HUES6 (cell line): ENCODE measurements around the gene EPM2A.

Experiments
- H3K27ac ChIP-seq: 2 replicates; pipeline ENCODE4 v1.7.0; 2013; ENCODE audit warnings: low read depth, mild to moderate bottlenecking, low read length, inconsistent platforms
- H3K27me3 ChIP-seq: 2 replicates; pipeline ENCODE4 v1.6.1; 2013; ENCODE audit warnings: low read length; ENCODE audit not compliant: control insufficient read depth, insufficient read depth
- H3K36me3 ChIP-seq: 2 replicates; pipeline ENCODE4 v1.6.1; 2013; ENCODE audit warnings: low read length; ENCODE audit not compliant: control insufficient read depth, insufficient read depth
- H3K4me1 ChIP-seq: 2 replicates; pipeline ENCODE4 v1.6.1; 2013; ENCODE audit warnings: low read length; ENCODE audit not compliant: control insufficient read depth, insufficient read depth
- H3K4me3 ChIP-seq: 2 replicates; pipeline ENCODE4 v1.5.1; 2013; ENCODE audit warnings: low read depth, low read length
- H3K9ac ChIP-seq: one replicate; pipeline ENCODE4 v1.6.1; 2013; ENCODE audit warnings: mild to moderate bottlenecking, low read length
- H3K9me3 ChIP-seq: 2 replicates; pipeline ENCODE4 v1.6.1; 2013; ENCODE audit warnings: low read depth, low read length; ENCODE audit not compliant: control insufficient read depth, insufficient read depth

The EPM2A gene

DNA sequence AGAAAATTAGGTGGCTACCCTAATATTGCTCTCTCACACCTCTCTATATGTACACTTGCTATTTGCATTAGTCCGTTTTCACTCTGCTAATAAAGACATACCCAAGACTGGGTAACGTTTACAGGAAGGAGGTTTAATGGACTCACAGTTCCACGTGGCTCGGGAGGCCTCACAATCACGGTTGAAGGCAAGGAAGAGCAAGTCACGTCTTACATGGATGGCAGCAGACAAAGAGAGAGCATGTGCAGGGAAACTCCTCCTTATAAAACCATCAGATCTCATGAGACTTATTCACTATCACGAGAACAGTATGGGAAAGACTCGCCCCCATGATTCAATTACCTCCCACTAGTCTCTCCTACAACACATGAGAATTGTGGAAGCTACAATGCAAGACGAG lies 53.4 kb downstream of the EPM2A start:
- Histone ChIP-seq H3K27ac (no peak overlapping the region), H3K9me3 (peaks cover 9% of the 10 kb centered on the region), H3K4me3 (no peak overlapping the region), H3K27me3 (no peaks in the 10 kb centered on the region), H3K4me1 (no peaks in the 10 kb centered on the region), H3K9ac (no peak overlapping the region), H3K36me3 (no peaks in the 10 kb centered on the region)

DNA sequence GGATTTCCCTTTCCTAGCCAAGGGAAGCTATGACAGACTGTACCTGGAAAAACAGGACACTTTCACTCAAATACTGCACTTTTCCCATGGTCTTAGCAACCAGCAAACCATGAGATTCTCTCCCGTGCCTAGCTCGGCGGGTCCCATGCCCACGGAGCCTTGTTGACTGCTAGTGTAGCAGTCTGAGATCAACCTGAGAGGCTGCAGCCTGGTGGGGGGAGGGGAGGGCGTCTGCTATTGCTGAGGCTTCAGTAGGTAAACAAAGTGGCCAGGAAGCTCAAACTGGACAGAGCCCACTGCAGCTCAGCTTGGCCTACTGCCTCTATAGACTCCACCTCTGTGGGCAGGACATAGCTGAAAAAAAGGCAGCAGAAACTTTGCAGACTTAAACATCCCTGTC lies 61.8 kb downstream of the EPM2A start:
- no peak overlapping the region for H3K27ac ChIP-seq
- no peaks in the 10 kb centered on the region for H3K36me3 ChIP-seq
- no peaks in the 10 kb centered on the region for H3K27me3 ChIP-seq
- peak overlapping the region; percentile 26 for H3K9ac ChIP-seq
- no peaks in the 10 kb centered on the region for H3K9me3 ChIP-seq
- H3K4me3 ChIP-seq, result no peak overlapping the region
- peaks cover 6% of the 10 kb centered on the region for H3K4me1 ChIP-seq

DNA sequence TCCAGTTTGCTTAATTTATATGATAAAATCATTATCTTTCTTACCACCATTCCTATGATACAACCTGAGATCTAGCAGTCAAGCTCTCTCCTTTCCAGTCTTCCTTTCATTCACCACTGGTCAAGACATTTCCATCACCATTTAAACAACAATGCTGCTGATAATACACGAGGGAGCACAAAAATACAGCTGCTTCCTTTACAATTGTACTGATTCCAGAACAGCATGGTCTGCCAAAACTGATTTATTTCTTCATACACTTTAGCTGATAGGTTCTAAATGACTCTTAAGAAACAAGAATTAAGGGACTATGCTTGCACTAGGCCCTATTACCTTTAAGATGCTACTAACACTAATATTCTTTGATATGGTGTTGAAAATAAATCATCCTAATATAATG lies 65.0 kb downstream of the EPM2A start:
- Histone ChIP-seq H3K4me1 (peaks cover 6% of the 10 kb centered on the region), H3K9ac (no peak overlapping the region), H3K4me3 (no peak overlapping the region), H3K27me3 (no peaks in the 10 kb centered on the region), H3K9me3 (no peaks in the 10 kb centered on the region), H3K27ac (no peak overlapping the region), H3K36me3 (no peaks in the 10 kb centered on the region)

DNA sequence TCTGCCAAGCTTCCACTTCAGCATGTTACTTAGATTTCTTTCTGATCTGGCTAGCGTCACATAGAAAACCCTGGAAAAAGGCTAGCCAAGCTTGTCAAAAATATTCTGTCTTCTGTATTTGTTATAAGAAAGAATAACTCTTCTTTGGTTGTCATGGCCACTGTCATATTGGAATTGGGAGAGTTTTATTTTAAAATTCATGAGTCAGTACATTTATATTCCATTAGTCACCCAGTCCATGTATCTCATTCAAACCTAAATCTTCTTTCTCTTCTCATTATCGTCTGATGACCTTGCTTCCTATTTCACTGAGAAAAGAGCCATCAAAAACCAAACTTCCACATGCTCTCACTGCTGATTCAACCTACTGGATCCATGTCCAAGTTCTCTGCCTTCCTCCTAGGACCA lies 65.7 kb downstream of the EPM2A start:
- Histone ChIP-seq H3K4me1 (peaks cover 6% of the 10 kb centered on the region), H3K36me3 (no peaks in the 10 kb centered on the region), H3K9me3 (no peaks in the 10 kb centered on the region), H3K27me3 (no peaks in the 10 kb centered on the region), H3K9ac (no peak overlapping the region), H3K4me3 (no peak overlapping the region), H3K27ac (no peak overlapping the region)

DNA sequence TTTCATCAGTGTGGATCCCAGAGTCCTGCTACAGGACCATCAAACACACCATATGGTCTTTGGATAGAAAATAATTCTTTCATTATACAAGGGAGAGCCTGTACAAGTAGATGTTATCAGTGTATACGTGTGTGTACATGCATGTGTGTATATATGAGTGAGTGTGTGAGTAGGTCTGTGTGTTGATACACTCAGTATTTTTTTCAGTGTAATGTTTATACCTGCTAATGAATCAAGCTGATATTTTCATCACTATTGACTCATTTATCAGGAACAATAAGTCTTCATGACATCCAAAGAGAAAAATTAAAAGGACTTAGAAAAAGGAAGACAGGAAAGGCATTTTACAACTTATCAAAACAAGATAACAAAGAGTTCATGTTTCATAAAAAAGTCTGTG lies 66.5 kb downstream of the EPM2A start:
- H3K27me3 ChIP-seq, result no peaks in the 10 kb centered on the region
- H3K9me3 ChIP-seq, result no peaks in the 10 kb centered on the region
- H3K27ac ChIP-seq, result no peak overlapping the region
- H3K4me1 ChIP-seq, result peaks cover 6% of the 10 kb centered on the region
- H3K9ac ChIP-seq, result no peak overlapping the region
- no peak overlapping the region for H3K4me3 ChIP-seq
- H3K36me3 ChIP-seq, result no peaks in the 10 kb centered on the region

DNA sequence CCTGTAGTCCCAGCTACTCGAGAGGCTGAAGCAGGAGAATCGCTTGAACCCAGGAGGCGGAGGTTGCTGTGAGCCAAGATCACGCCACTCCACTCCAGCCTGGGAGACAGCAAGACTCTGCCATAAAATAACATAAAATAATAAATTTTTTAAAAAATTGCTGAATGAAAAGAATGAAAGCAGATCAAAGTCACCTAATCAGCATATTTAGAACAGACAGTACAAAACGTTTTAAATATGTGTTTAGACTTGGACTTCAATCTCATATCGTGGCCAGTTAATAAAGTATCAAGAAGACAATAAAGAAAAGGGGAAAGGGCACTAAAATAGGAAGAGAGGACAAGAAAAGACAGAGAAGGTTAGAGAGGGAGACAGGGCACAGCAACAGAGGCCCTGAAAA lies 74.6 kb downstream of the EPM2A start:
- H3K27ac ChIP-seq, result no peak overlapping the region
- peaks cover 8% of the 10 kb centered on the region; the same call in 1 of the 2 replicates for H3K4me1 ChIP-seq
- H3K36me3 ChIP-seq, result no peaks in the 10 kb centered on the region
- no peaks in the 10 kb centered on the region for H3K9me3 ChIP-seq
- H3K4me3 ChIP-seq, result no peak overlapping the region
- H3K27me3 ChIP-seq, result no peaks in the 10 kb centered on the region
- no peak overlapping the region for H3K9ac ChIP-seq

DNA sequence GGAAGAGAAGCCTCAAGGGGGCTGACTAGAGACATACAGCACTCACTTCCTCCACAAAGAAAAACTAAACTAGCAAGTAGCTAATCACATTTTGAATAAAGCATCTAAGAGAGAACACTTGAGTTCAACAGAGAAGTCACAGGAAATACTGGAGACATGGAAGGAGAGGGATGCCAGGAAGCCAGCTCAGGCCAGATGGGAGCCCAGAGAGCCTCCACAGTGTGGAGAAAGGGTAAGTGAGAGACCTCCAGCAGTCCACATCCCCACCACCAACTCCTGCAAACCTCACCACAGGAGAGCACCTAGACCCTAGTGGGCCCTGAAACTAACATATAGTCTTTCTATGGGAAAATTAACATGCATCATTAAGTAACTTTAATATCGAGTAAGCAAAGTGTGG lies 79.2 kb downstream of the EPM2A start:
- H3K4me3 ChIP-seq, result no peak overlapping the region
- H3K36me3 ChIP-seq, result no peaks in the 10 kb centered on the region
- H3K9ac ChIP-seq, result no peak overlapping the region
- H3K4me1 ChIP-seq, result peaks cover under 1% of the 10 kb centered on the region; the same call in 1 of the 2 replicates
- no peaks in the 10 kb centered on the region for H3K9me3 ChIP-seq
- H3K27me3 ChIP-seq, result no peaks in the 10 kb centered on the region
- no peak overlapping the region for H3K27ac ChIP-seq

DNA sequence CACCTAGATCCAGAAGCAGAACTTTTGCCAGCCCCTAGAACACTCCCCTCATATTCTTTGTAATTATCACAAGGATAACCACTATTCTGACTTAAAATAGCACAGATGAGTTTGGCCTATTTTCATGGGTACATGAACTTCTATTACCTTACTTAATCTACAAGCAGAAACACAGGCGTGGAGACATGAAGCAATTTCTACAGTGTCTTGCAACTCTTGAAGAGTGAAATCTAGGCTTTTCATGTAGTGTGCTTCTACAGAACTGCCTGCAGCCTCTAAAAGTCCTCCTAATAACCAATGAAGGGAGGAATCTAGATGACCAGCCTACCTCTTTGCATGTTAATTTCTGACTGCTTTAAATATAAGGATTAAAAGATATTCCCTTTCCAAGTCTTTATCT lies 82.7 kb downstream of the EPM2A start:
- no peak overlapping the region for H3K9ac ChIP-seq

DNA sequence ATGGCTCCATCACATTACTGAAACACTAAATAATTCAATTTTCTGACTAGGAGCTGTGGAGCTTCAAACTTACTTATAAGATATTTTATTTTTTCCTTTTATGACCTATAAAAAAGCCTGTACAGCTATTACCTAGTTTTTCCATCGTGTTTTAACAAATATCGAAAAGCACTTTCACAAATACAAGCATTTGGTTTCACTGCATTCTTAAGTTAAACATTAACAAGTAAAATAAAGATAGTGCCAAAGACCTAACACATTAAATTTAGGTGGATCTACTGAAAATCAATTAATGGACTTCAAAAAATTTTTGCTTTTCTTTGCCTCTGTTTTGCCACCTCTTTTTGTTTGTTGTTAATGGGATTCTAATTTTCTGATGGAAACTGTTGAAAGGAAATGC lies 83.3 kb downstream of the EPM2A start:
- Histone ChIP-seq H3K4me3 (no peak overlapping the region), H3K4me1 (no peaks in the 10 kb centered on the region), H3K27ac (no peak overlapping the region), H3K9me3 (no peaks in the 10 kb centered on the region), H3K27me3 (no peaks in the 10 kb centered on the region), H3K36me3 (no peaks in the 10 kb centered on the region), H3K9ac (no peak overlapping the region)

More for the DNA sequence above, 82.7 kb downstream of the EPM2A start:
- Histone ChIP-seq H3K27ac (no peak overlapping the region), H3K27me3 (no peaks in the 10 kb centered on the region), H3K4me1 (no peaks in the 10 kb centered on the region), H3K4me3 (no peak overlapping the region), H3K36me3 (no peaks in the 10 kb centered on the region), H3K9me3 (no peaks in the 10 kb centered on the region)

DNA sequence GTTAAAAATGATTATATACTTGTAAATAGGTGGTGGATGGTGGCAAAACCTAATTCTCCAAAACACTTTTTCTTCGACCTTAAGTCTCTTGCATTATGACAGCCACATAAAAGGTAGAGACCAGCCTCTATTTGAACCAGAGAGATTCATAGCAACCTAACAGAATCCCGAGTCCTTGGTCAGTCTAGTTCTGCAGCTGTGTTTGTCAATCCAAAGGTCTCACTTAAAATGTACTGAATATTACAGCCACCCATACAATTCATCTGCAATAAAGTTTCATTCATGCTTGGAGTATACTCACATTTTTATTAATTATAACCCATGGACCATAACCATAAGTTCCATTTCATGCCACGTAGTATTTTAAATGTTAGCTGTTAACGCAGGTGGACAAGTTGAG lies 87.2 kb downstream of the EPM2A start:
- H3K9me3 ChIP-seq, result no peaks in the 10 kb centered on the region
- no peaks in the 10 kb centered on the region for H3K4me1 ChIP-seq
- no peak overlapping the region for H3K27ac ChIP-seq
- no peaks in the 10 kb centered on the region for H3K36me3 ChIP-seq
- H3K9ac ChIP-seq, result no peak overlapping the region
- no peak overlapping the region for H3K4me3 ChIP-seq
- no peaks in the 10 kb centered on the region for H3K27me3 ChIP-seq

DNA sequence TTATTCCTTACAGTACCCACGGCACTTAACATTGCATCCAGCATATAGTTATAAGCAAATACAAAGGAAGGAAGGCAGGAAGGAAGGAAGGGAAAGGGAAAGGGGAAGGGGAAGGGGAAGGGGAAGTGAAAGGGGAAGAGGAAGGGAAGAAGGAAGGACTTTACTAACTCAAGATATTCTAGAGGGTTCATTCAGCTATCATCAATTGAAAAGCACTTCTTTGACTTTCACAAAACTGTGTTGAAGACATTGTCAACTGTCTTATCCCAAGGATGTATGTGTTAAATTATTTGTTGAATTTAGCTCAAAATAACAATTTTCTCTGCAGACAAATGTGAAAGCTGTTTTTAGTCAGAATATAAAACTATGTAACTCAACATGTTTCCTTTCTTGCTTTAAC lies 87.7 kb downstream of the EPM2A start:
- no peak overlapping the region for H3K27ac ChIP-seq
- H3K4me3 ChIP-seq, result no peak overlapping the region
- no peak overlapping the region for H3K9ac ChIP-seq
- no peaks in the 10 kb centered on the region for H3K36me3 ChIP-seq
- H3K27me3 ChIP-seq, result no peaks in the 10 kb centered on the region
- H3K9me3 ChIP-seq, result no peaks in the 10 kb centered on the region
- no peaks in the 10 kb centered on the region for H3K4me1 ChIP-seq

DNA sequence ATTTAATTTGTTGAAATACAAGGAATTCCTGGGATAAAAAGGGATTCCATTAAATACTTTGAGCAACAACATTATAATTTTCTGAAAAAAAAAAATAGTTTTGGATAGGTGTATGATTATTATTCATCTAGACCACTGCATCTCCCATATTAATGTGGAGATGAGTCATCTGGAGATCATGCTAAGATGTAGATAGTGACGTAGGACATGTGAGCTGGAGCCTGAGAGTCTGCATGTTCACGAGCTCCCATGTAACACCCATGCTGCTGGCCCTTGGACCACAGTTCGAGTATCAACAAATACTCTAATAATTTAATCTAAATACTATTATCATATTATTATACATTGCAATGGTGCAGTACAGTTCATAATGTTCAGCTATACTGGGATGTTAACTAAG lies 91.6 kb downstream of the EPM2A start:
- H3K36me3 ChIP-seq, result no peaks in the 10 kb centered on the region
- no peaks in the 10 kb centered on the region for H3K4me1 ChIP-seq
- H3K27me3 ChIP-seq, result no peaks in the 10 kb centered on the region
- no peak overlapping the region for H3K27ac ChIP-seq
- H3K4me3 ChIP-seq, result no peak overlapping the region
- no peak overlapping the region for H3K9ac ChIP-seq
- H3K9me3 ChIP-seq, result no peaks in the 10 kb centered on the region
